Measurements from ENCODE around the gene EIF3M. TPM values are rescaled to one million over a fixed set of nuclear protein-coding genes. Genes with fewer than 3 reads are reported as not detected.

Gene EIF3M
- 398 to 510 TPM (median 400 TPM) in 5 replicates for total RNA-seq (2022; extraction: Qiagen RNA extraction)

GRCh38 chr11:32583459-32584271 is at the start of gene EIF3M:
TSS of gene EIF3M (plus strand) at chr11:32583831. CDS start at chr11:32583888, 57 bp downstream.

Other genes with a start within 250 kb of the EIF3M start
- 5.2 to 6.0 TPM (median 5.7 TPM) in 5 replicates for gene WT1, start 148.3 kb upstream of the EIF3M start, total RNA-seq (2022; extraction: Qiagen RNA extraction)
- 0.03 TPM in 1 of 5 replicates, not detected in the others for gene CCDC73, start 210.8 kb downstream of the EIF3M start, total RNA-seq (2022; extraction: Qiagen RNA extraction)
- gene PRRG4, start 246.1 kb downstream of the EIF3M start, total RNA-seq (2022; extraction: Qiagen RNA extraction), result 0.57 to 0.76 TPM (median 0.72 TPM) in 5 replicates

Measured in A549 treated with CORT108297 at 1 μM for 4 hours (cell line).